ENCODE results near the gene COPZ2.
"Not testable (repeated sequence)": the region's sequence is repeated elsewhere in the genome, so short reads cannot be mapped to it uniquely, and the experiment has no call there.

COPZ2 gene

GRCh38 chr17:48055531-48056245 is 18.1 kb upstream of the COPZ2 start:
- no peak for FAIRE-seq

- FAIRE-seq = no peak
Measured at GRCh38 chr17:48054238-48055185, 16.9 kb upstream of the COPZ2 start.

GRCh38 chr17:48053758-48054237 is 16.2 kb upstream of the COPZ2 start:
- no peak for FAIRE-seq

- FAIRE-seq = no peak
Measured at GRCh38 chr17:48052956-48053757, 15.6 kb upstream of the COPZ2 start.

- no peak for FAIRE-seq
Measured at GRCh38 chr17:48051706-48052486, 14.3 kb upstream of the COPZ2 start.

GRCh38 chr17:48051283-48051682 is 13.7 kb upstream of the COPZ2 start:
- FAIRE-seq = no peak

GRCh38 chr17:48048384-48049126 is 11.0 kb upstream of the COPZ2 start:
- FAIRE-seq = no peak

GRCh38 chr17:48047741-48048383 is 10.3 kb upstream of the COPZ2 start, which contains the start of gene NFE2L1:
Gene NFE2L1 (plus strand): TSS chr17:48048359. CDS start chr17:48051119, 2,760 bp downstream.
- FAIRE-seq = peak; percentile 93

- FAIRE-seq = no peak
Measured at GRCh38 chr17:48047113-48047740, 9.6 kb upstream of the COPZ2 start.

- FAIRE-seq = no peak
Measured at GRCh38 chr17:48046296-48046695, 8.7 kb upstream of the COPZ2 start.

- no peak for FAIRE-seq
Measured at GRCh38 chr17:48045316-48046001, 7.9 kb upstream of the COPZ2 start.

GRCh38 chr17:48044851-48045250 is 7.3 kb upstream of the COPZ2 start:
- no peak for FAIRE-seq

- FAIRE-seq = no peak
Measured at GRCh38 chr17:48043176-48043575, 5.6 kb upstream of the COPZ2 start.

- FAIRE-seq = no peak
Measured at GRCh38 chr17:48038687-48039086, 1.1 kb upstream of the COPZ2 start.

- no peak for FAIRE-seq
Measured at GRCh38 chr17:48037838-48038323, 284 bp upstream of the COPZ2 start.

- no peak for FAIRE-seq
Measured at GRCh38 chr17:48036693-48037035, 933 bp downstream of the COPZ2 start.

GRCh38 chr17:48034734-48035133 is 2.9 kb downstream of the COPZ2 start:
- FAIRE-seq = not testable (repeated sequence)

- no peak for FAIRE-seq
Measured at GRCh38 chr17:48031966-48032365, 5.6 kb downstream of the COPZ2 start.

- FAIRE-seq = no peak
Measured at GRCh38 chr17:48030531-48030930, 7.1 kb downstream of the COPZ2 start.

GRCh38 chr17:48028736-48029135 is 8.9 kb downstream of the COPZ2 start:
- FAIRE-seq = no peak
